HG03103 (cell line): ENCODE results near the gene ENDOG.
A peak's percentile ranks its signal among the peaks of the same experiment; 100 is the strongest.
"Not testable (repeated sequence)": the region's sequence is repeated elsewhere in the genome, so short reads cannot be mapped to it uniquely, and the experiment has no call there.

ENCODE experiments used
- ATAC-seq: cut with Tn5 transposase; IDR thresholded peaks from one replicate; pipeline ENCODE4 v1.9.1; 2021; ENCODE audit warnings: low read depth; ENCODE audit not compliant: unreplicated experiment

Gene ENDOG

GRCh38 chr9:128818099-128818838 is at the start of gene ENDOG:
Gene ENDOG, plus strand, starts transcription at chr9:128818500. Its CDS starts 185 bp downstream, at chr9:128818685.
- ATAC-seq = peak; percentile 81

- no peak for ATAC-seq
These were observed 49.7 kb upstream of the ENDOG start for GRCh38 chr9:128768606-128769005.

GRCh38 chr9:128770286-128771030 is 47.8 kb upstream of the ENDOG start:
- no peak for ATAC-seq

GRCh38 chr9:128771094-128771721 is 47.1 kb upstream of the ENDOG start:
- ATAC-seq = peak; percentile 5

GRCh38 chr9:128771745-128772519 is 46.4 kb upstream of the ENDOG start, which contains the start of gene ZER1:
Gene ZER1, minus strand, starts transcription at chr9:128771927. Its CDS starts 16,362 bp downstream, at chr9:128755565.
- ATAC-seq = peak; percentile 85

GRCh38 chr9:128773049-128773448 is 45.3 kb upstream of the ENDOG start:
- ATAC-seq = no peak

GRCh38 chr9:128774804-128775203 is 43.5 kb upstream of the ENDOG start:
- ATAC-seq = no peak

GRCh38 chr9:128780093-128780492 is 38.2 kb upstream of the ENDOG start:
- not testable (repeated sequence) for ATAC-seq

- ATAC-seq = no peak
These were observed 36.9 kb upstream of the ENDOG start for GRCh38 chr9:128781187-128782070.

- no peak for ATAC-seq
These were observed 35.6 kb upstream of the ENDOG start for GRCh38 chr9:128782669-128783068.

- ATAC-seq = no peak
These were observed 32.9 kb upstream of the ENDOG start for GRCh38 chr9:128785427-128785826.

- ATAC-seq = peak; percentile 83
These were observed 31.4 kb upstream of the ENDOG start, which contains the start of gene TBC1D13 for GRCh38 chr9:128786681-128787601. Gene TBC1D13, plus strand, starts transcription at chr9:128787253. Its CDS starts 101 bp downstream, at chr9:128787354.

GRCh38 chr9:128787659-128788058 is 30.6 kb upstream of the ENDOG start:
- ATAC-seq = no peak

GRCh38 chr9:128788445-128788844 is 29.9 kb upstream of the ENDOG start:
- ATAC-seq = no peak

- no peak for ATAC-seq
These were observed 27.8 kb upstream of the ENDOG start for GRCh38 chr9:128790536-128790935.

- no peak for ATAC-seq
These were observed 26.2 kb upstream of the ENDOG start for GRCh38 chr9:128792134-128792533.

GRCh38 chr9:128792978-128793686 is 25.2 kb upstream of the ENDOG start:
- no peak for ATAC-seq

GRCh38 chr9:128794961-128795360 is 23.3 kb upstream of the ENDOG start:
- ATAC-seq = not testable (repeated sequence)
